GM19452 (cell line): ENCODE data around the gene GUCY1A2.

Source experiments
- ATAC-seq: cut with Tn5 transposase; IDR thresholded peaks from one replicate; pipeline ENCODE4 v1.9.1; 2021; ENCODE audit not compliant: unreplicated experiment

GUCY1A2 gene

GRCh38 chr11:106761745-106762144, 256.5 kb downstream of the GUCY1A2 start:
- ATAC-seq, result no peak

- ATAC-seq, result no peak
Observed at GRCh38 chr11:106761240-106761639, 257.0 kb downstream of the GUCY1A2 start.

GRCh38 chr11:106748059-106748458, 270.2 kb downstream of the GUCY1A2 start:
- no peak for ATAC-seq

GRCh38 chr11:106745941-106746340, 272.3 kb downstream of the GUCY1A2 start:
- no peak for ATAC-seq

- ATAC-seq, result no peak
Observed at GRCh38 chr11:106733635-106734034, 284.6 kb downstream of the GUCY1A2 start.

- ATAC-seq, result no peak
Observed at GRCh38 chr11:106728859-106729258, 289.4 kb downstream of the GUCY1A2 start.

GRCh38 chr11:106728379-106728778, 289.9 kb downstream of the GUCY1A2 start:
- ATAC-seq, result no peak

GRCh38 chr11:106727256-106727655, 291.0 kb downstream of the GUCY1A2 start:
- no peak for ATAC-seq

GRCh38 chr11:106724293-106724892, 293.9 kb downstream of the GUCY1A2 start:
- ATAC-seq, result no peak

- no peak for ATAC-seq
Observed at GRCh38 chr11:106723071-106723470, 295.2 kb downstream of the GUCY1A2 start.

GRCh38 chr11:106717222-106717621, 301.1 kb downstream of the GUCY1A2 start:
- ATAC-seq, result no peak

GRCh38 chr11:106714199-106714598, 304.1 kb downstream of the GUCY1A2 start:
- no peak for ATAC-seq

- no peak for ATAC-seq
Observed at GRCh38 chr11:106708348-106708747, 309.9 kb downstream of the GUCY1A2 start.

- ATAC-seq, result no peak
Observed at GRCh38 chr11:106706355-106706754, 311.9 kb downstream of the GUCY1A2 start.

GRCh38 chr11:106702805-106703204, 315.5 kb downstream of the GUCY1A2 start:
- no peak for ATAC-seq

- ATAC-seq, result no peak
Observed at GRCh38 chr11:106697058-106697457, 321.2 kb downstream of the GUCY1A2 start.

- no peak for ATAC-seq
Observed at GRCh38 chr11:106695506-106695905, 322.8 kb downstream of the GUCY1A2 start.

- no peak for ATAC-seq
Observed at GRCh38 chr11:106694501-106694900, 323.8 kb downstream of the GUCY1A2 start.

- ATAC-seq, result no peak
Observed at GRCh38 chr11:106691807-106692365, 326.4 kb downstream of the GUCY1A2 start.

- ATAC-seq, result no peak
Observed at GRCh38 chr11:106690923-106691322, 327.4 kb downstream of the GUCY1A2 start.

GRCh38 chr11:106684944-106685343, 333.3 kb downstream of the GUCY1A2 start:
- no peak for ATAC-seq

- ATAC-seq, result no peak
Observed at GRCh38 chr11:106683435-106683834, 334.8 kb downstream of the GUCY1A2 start.

GRCh38 chr11:106681435-106681834, 336.8 kb downstream of the GUCY1A2 start:
- no peak for ATAC-seq
